Urinary bladder (tissue), 4 donors: ENCODE measurements around the gene CNTNAP5. TPM values are rescaled to one million over a fixed set of nuclear protein-coding genes. Genes with fewer than 3 reads are reported as not detected.

ENCODE experiments used
- DNase-seq: peaks from one replicate; pipeline ENCODE4 v3.0.0-alpha.2; 2015; ENCODE audit errors: extremely low spot score
- H3K27ac ChIP-seq: one replicate; pipeline ENCODE4 v1.5.1; 2013; ENCODE audit warnings: low read depth, mild to moderate bottlenecking, moderate library complexity
- H3K36me3 ChIP-seq: one replicate; pipeline ENCODE4 v1.6.1; 2013; ENCODE audit warnings: mild to moderate bottlenecking, moderate library complexity; ENCODE audit not compliant: insufficient read depth
- H3K4me1 ChIP-seq: one replicate; pipeline ENCODE4 v1.6.1; 2013; ENCODE audit warnings: mild to moderate bottlenecking, moderate library complexity; ENCODE audit not compliant: insufficient read depth
- H3K4me3 ChIP-seq: one replicate; pipeline ENCODE4 v1.5.1; 2013; ENCODE audit warnings: low read depth, low read length
- WGBS: extraction: QIAGEN DNeasy Blood & Tissue Kit; methylation state at CpG from one replicate; pipeline ENCODE4 v1.1.7; 2013; 5-methylcytosine and 5-hydroxymethylcytosine counted together
- polyA plus RNA-seq: library from polyadenylated mRNA; stranded (reverse); fragments of 200-250 nt; gene quantifications from one replicate; pipeline ENCODE4 v1.2.3, GENCODE V29; 2013
- total RNA-seq: library from RNA; depleted of rRNA; stranded (reverse); fragments of >200 nt; gene quantifications from one replicate; pipeline ENCODE4 v1.2.3, GENCODE V29; 2014
- donor health status: healthy with polysubstance abuse.
- donor health status: healthy.

CNTNAP5 gene
- total and polyA plus RNA-seq, 2 donors: 0.01 to 1.8 TPM

- no peak for DNase-seq
- no peak overlapping the region for H3K4me3 ChIP-seq
- no peaks in the 10 kb centered on the region for H3K4me1 ChIP-seq
- no peak overlapping the region for H3K27ac ChIP-seq
- WGBS: 81% methylated on average over 3 of the region's 3 CpGs
- no peaks in the 10 kb centered on the region for H3K36me3 ChIP-seq
Measured at GRCh38 chr2:124316133-124316532, 291.0 kb downstream of the CNTNAP5 start.

DNA sequence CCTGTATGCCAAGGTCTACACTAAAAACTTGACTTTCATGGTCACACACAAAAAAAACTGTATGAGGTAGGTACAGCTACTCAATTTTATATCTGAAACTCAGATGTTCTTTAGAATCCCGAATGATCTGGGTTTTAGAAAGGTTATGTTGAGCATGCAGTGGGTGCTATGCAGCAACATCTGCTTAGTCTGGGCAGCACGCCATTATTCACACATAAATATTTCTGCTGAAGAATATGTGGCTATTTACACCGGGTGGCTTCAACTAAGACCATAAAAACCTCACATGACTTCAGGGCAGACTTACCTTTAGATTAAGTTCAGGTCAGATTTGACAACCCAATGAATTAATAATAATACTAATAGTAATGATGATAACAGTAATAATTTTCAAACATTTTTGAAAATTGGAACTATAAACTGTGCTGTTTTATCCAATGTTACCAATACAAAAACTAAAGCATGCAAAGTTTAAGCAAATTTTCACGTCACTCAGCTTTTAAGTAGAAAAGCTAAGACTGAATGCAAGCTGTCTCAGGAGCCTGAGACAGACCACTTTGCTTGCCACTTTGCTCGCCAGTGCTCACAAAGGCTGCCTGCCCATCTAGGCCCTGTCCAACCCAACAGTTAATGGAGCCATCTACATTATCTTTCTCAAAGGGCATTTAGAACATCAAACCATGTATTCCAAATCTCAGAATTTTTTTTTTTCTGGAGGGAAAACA, 292.0 kb downstream of the CNTNAP5 start:
- DNase-seq: no peak
- no peak overlapping the region for H3K4me3 ChIP-seq
- 49% methylated on average over 5 of the region's 5 CpGs for WGBS
- no peak overlapping the region for H3K27ac ChIP-seq
- H3K4me1 ChIP-seq: no peaks in the 10 kb centered on the region
- no peaks in the 10 kb centered on the region for H3K36me3 ChIP-seq

GRCh38 chr2:124317628-124318027, 292.5 kb downstream of the CNTNAP5 start:
- H3K4me3 ChIP-seq: no peak overlapping the region
- no peak for DNase-seq
- no peaks in the 10 kb centered on the region for H3K4me1 ChIP-seq
- H3K27ac ChIP-seq: no peak overlapping the region
- 64% methylated on average over 1 of the region's 1 CpG for WGBS
- H3K36me3 ChIP-seq: no peaks in the 10 kb centered on the region

DNA sequence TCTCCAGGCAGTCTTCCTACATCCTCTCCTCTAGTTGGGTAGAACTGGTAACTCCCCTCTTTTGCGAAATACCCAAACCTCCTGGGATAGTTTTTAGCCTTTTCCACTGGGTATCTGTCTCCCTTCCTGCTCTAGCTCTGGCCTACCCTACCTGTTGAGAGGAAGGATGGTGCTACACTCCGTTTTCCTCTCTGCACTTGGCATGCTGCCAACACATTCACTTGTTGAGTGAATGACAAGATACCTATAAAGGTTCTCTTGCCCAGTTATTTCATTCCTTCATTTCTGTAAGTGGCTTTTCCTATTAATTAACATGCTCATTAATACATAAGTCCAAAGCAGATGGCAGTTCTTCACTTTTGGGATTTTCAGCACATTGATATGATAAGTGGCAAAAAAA, 293.8 kb downstream of the CNTNAP5 start:
- no peaks in the 10 kb centered on the region for H3K36me3 ChIP-seq
- 80% methylated on average over 2 of the region's 2 CpGs for WGBS
- H3K4me3 ChIP-seq: no peak overlapping the region
- DNase-seq: no peak
- no peak overlapping the region for H3K27ac ChIP-seq
- H3K4me1 ChIP-seq: no peaks in the 10 kb centered on the region

GRCh38 chr2:124319577-124319976, 294.5 kb downstream of the CNTNAP5 start:
- no peak for DNase-seq
- H3K4me3 ChIP-seq: no peak overlapping the region
- 76% methylated on average over 3 of the region's 3 CpGs for WGBS
- H3K36me3 ChIP-seq: no peaks in the 10 kb centered on the region
- no peaks in the 10 kb centered on the region for H3K4me1 ChIP-seq
- no peak overlapping the region for H3K27ac ChIP-seq

GRCh38 chr2:124320051-124320688, 295.1 kb downstream of the CNTNAP5 start:
- no peak overlapping the region for H3K4me3 ChIP-seq
- H3K27ac ChIP-seq: no peak overlapping the region
- 92% methylated on average over 5 of the region's 5 CpGs for WGBS
- H3K36me3 ChIP-seq: no peaks in the 10 kb centered on the region
- DNase-seq: no peak
- no peaks in the 10 kb centered on the region for H3K4me1 ChIP-seq

DNA sequence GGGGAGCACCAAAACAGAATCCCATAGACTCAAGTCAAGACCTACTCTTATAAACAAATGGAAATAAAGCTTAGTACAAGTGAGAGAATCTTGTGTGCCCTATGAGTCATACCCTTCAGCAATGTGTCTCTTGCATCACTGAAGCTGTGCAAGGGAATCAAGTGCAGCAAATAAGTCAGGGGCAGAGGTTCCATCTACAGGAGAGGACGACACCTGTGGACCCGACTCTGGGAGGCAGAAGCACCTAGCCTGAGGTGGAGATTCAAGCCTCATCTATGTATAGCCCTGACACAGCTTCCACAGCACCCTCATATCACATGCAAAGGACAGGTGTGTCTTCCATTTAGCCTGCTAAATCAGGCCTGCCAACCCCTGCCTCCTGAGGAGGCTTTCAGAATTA, 298.2 kb downstream of the CNTNAP5 start:
- DNase-seq: no peak
- 90% methylated on average over 2 of the region's 2 CpGs for WGBS
- no peaks in the 10 kb centered on the region for H3K4me1 ChIP-seq
- H3K4me3 ChIP-seq: no peak overlapping the region
- H3K36me3 ChIP-seq: no peaks in the 10 kb centered on the region
- H3K27ac ChIP-seq: no peak overlapping the region

- Histone ChIP-seq H3K4me1 (no peaks in the 10 kb centered on the region), H3K27ac (no peak overlapping the region), H3K36me3 (no peaks in the 10 kb centered on the region), H3K4me3 (no peak overlapping the region)
- DNase-seq: no peak
- 34% methylated on average over 3 of the region's 3 CpGs for WGBS
Measured at GRCh38 chr2:124325667-124326440, 300.8 kb downstream of the CNTNAP5 start.

DNA sequence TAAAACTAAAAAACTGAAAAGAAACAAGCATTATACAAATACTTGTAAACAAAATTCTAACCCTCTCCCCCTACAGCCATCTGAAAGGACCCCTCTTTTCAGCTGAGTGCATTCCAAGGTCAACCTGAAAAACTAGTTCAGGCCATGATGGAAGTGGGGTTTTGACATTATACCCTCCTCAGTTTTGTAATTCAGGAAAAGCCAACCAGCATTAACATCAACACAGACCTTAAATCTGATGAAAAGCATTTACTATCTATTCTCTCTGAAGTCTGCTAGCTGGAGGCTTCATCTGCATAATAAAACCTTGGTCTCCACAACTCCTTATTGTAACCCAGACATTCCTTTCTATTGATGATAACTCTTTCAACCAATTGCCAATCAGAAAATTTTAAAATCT, 302.2 kb downstream of the CNTNAP5 start:
- Histone ChIP-seq H3K27ac (no peak overlapping the region), H3K36me3 (no peaks in the 10 kb centered on the region), H3K4me3 (no peak overlapping the region), H3K4me1 (no peaks in the 10 kb centered on the region)
- no peak for DNase-seq

GRCh38 chr2:124328397-124328796, 303.3 kb downstream of the CNTNAP5 start:
- no peaks in the 10 kb centered on the region for H3K36me3 ChIP-seq
- no peak overlapping the region for H3K27ac ChIP-seq
- no peak overlapping the region for H3K4me3 ChIP-seq
- 70% methylated on average over 3 of the region's 3 CpGs for WGBS
- H3K4me1 ChIP-seq: no peaks in the 10 kb centered on the region
- DNase-seq: no peak

DNA sequence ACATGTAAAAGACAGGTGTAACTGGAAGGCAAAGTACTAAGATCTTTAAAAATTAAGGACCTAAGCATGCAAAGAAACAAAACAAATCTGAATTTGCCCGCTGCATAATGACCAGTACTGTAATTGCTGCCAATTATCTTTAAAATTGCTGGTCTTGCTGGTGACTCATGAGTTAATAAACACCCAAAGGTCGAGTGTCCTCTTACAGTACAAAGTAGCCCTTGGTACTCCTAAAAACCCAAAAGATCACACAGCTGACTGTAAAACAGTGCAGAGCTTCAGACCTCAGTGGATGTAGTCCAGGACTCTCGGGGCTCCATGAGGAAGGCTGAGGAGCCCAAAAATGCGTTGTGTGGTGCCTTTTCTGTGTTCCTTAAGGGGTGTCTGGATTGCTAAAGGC, 308.7 kb downstream of the CNTNAP5 start:
- H3K4me3 ChIP-seq: no peak overlapping the region
- 77% methylated on average over 4 of the region's 4 CpGs for WGBS
- DNase-seq: no peak
- H3K36me3 ChIP-seq: no peaks in the 10 kb centered on the region
- H3K4me1 ChIP-seq: no peaks in the 10 kb centered on the region
- H3K27ac ChIP-seq: no peak overlapping the region

- Histone ChIP-seq H3K4me1 (no peaks in the 10 kb centered on the region), H3K4me3 (no peak overlapping the region), H3K36me3 (no peaks in the 10 kb centered on the region), H3K27ac (no peak overlapping the region)
- no peak for DNase-seq
- WGBS: 94% methylated on average over 2 of the region's 2 CpGs
Measured at GRCh38 chr2:124335058-124335457, 310.0 kb downstream of the CNTNAP5 start.

DNA sequence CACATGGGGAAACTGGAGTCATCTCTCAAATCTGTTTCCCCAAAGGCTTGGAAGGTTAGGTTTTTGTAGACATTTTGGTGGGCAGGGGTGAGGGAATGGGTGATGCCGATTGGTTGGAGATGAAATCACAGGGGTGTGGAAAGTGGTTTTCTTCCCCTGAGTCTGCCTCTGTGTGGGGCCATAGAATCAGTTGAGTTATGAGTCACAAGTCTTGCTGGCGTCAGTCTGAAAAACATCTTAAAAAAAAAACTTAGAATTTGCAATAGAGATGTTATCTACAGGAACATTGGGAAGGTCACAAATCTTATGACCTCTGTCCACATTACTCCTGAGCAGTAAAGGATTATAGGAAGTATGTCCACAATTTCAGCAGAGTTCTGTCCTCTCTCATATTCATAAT, 314.6 kb downstream of the CNTNAP5 start:
- no peak for DNase-seq
- Histone ChIP-seq H3K27ac (no peak overlapping the region), H3K4me1 (no peaks in the 10 kb centered on the region), H3K4me3 (no peak overlapping the region), H3K36me3 (no peaks in the 10 kb centered on the region)
- whole genome bisulfite sequencing: 80% methylated on average over 2 of the region's 2 CpGs
